HepG2 (cell line): ENCODE data around the gene GLB1L. TPM values are rescaled to one million over a fixed set of nuclear protein-coding genes. Genes with fewer than 3 reads are reported as not detected.

Experiments
- AKAP8 ChIP-seq: sonication (generic); formaldehyde crosslinking; IDR thresholded peaks from 2 replicates; pipeline ENCODE4 v1.5.1; 2020; ENCODE audit warnings: mild to moderate bottlenecking, missing genetic modification reagents
- ATF7-NPFF ChIP-seq: sonication (generic); formaldehyde crosslinking; IDR thresholded peaks from 2 replicates; pipeline ENCODE4 v1.8.1; 2023; ENCODE audit warnings: mild to moderate bottlenecking, low read depth, missing genetic modification reagents, moderate library complexity
- KLF15 ChIP-seq: sonication (generic); formaldehyde crosslinking; IDR thresholded peaks from 2 replicates; pipeline ENCODE4 v1.8.1; 2023; ENCODE audit warnings: borderline replicate concordance, mild to moderate bottlenecking, inconsistent platforms, missing genetic modification reagents, mixed read lengths
- MAFF ChIP-seq: IDR thresholded peaks from 2 replicates; pipeline ENCODE4 v1.6.1; 2011; ENCODE audit warnings: low read depth, low read length, improper control_type of control experiment
- MBNL3 ChIP-seq: fragments of 250-450 bp; sonication (Bioruptor Pico); conservative IDR thresholded peaks from 2 replicates; pipeline ENCODE4 v1.8.0; 2022; ENCODE audit warnings: mild to moderate bottlenecking, inconsistent platforms
- MEIS2 ChIP-seq: sonication (generic); formaldehyde crosslinking; IDR thresholded peaks from 2 replicates; pipeline ENCODE4 v1.9.0; 2021; ENCODE audit warnings: mild to moderate bottlenecking, missing genetic modification reagents
- NFRKB ChIP-seq: fragments of 450-650 bp; IDR thresholded peaks from 2 replicates; pipeline ENCODE4 v1.6.1; 2017
- NRL ChIP-seq: sonication (generic); formaldehyde crosslinking; IDR thresholded peaks from 2 replicates; pipeline ENCODE4 v1.5.0; 2020; ENCODE audit warnings: missing genetic modification reagents, mild to moderate bottlenecking, moderate library complexity, borderline replicate concordance
- SP5 ChIP-seq: IDR thresholded peaks from 2 replicates; pipeline ENCODE4 v1.6.1; 2016; ENCODE audit warnings: low read depth, borderline replicate concordance
- SRSF1 ChIP-seq: fragments of 200-400 bp; formaldehyde crosslinking; optimal IDR thresholded peaks from 2 replicates; pipeline ENCODE3; 2017; ENCODE audit warnings: mild to moderate bottlenecking, low read depth, low read length, moderate library complexity
- ZNF331 ChIP-seq: sonication (generic); formaldehyde crosslinking; IDR thresholded peaks from 2 replicates; pipeline ENCODE4 v1.4.0; 2020; ENCODE audit warnings: missing genetic modification reagents
- ZNF564 ChIP-seq: sonication (generic); formaldehyde crosslinking; IDR thresholded peaks from 2 replicates; pipeline ENCODE4 v1.8.1; 2023; ENCODE audit warnings: mild to moderate bottlenecking, missing genetic modification reagents
- ZNF629 ChIP-seq: sonication (generic); formaldehyde crosslinking; conservative IDR thresholded peaks from 2 replicates; pipeline ENCODE4 v1.5.0; 2020; ENCODE audit warnings: missing genetic modification reagents
- ZNF746 ChIP-seq: sonication (generic); formaldehyde crosslinking; IDR thresholded peaks from 2 replicates; pipeline ENCODE4 v1.8.0; 2022; ENCODE audit warnings: mild to moderate bottlenecking, missing genetic modification reagents
- ZSCAN9 ChIP-seq: IDR thresholded peaks from 2 replicates; pipeline ENCODE4 v1.6.1; 2016; ENCODE audit warnings: borderline replicate concordance
- polyA plus RNA-seq, 8 experiments: library from polyadenylated mRNA; depleted of rRNA in 3 of 8; stranded (reverse) in 7 of 8; unstranded in 1 of 8; fragments of >200 nt; fragmentation: Illumina TruSeq in 4 of 8; extraction: Trizol in 4 of 8; gene quantifications; 2 replicates each; pipeline versions ENCODE4 v1.2.1 to v1.2.3, GENCODE V29; 2011 to 2016; ENCODE audit warnings: low read depth in 4 of 8, missing spikeins in 1 of 8, mixed read lengths in 1 of 8; ENCODE audit not compliant: insufficient read depth in 1 of 8
- total RNA-seq, 5 experiments: library from RNA; depleted of rRNA; stranded (reverse); fragments of >200 nt; fragmentation: Illumina TruSeq; extraction: Trizol; gene quantifications; 2 replicates each; pipeline ENCODE4 v1.2.3, GENCODE V29; 2016; ENCODE audit warnings: low read depth in 1 of 5
- TF ChIP-seq, protein P1 (sequence below): sonication (generic); formaldehyde crosslinking; IDR thresholded peaks from 2 replicates; pipeline ENCODE4 v1.5.0; 2020; ENCODE audit warnings: missing genetic modification reagents
- TF ChIP-seq, protein P2 (sequence below): sonication (generic); formaldehyde crosslinking; IDR thresholded peaks from 2 replicates; pipeline ENCODE4 v1.9.0; 2021; ENCODE audit warnings: mild to moderate bottlenecking, missing genetic modification reagents
- TF ChIP-seq, protein P3 (sequence below): sonication (generic); formaldehyde crosslinking; IDR thresholded peaks from 2 replicates; pipeline ENCODE4 v1.4.0; 2020; ENCODE audit warnings: missing genetic modification reagents
- TF ChIP-seq, protein P4 (sequence below): IDR thresholded peaks from 2 replicates; pipeline ENCODE4 v1.6.1; 2016; ENCODE audit warnings: low read depth, control low read depth
- TF ChIP-seq, protein P5 (sequence below): sonication (generic); formaldehyde crosslinking; IDR thresholded peaks from 2 replicates; pipeline ENCODE4 v1.8.0; 2022; ENCODE audit warnings: missing genetic modification reagents, low read depth, mild to moderate bottlenecking, borderline replicate concordance

GLB1L gene
- total and polyA plus RNA-seq, 2 of the 13 experiments (the other 11 are each of a cell fraction or from before 2014, with no cell fraction given) = 6.8 to 7.3 TPM

DNA sequence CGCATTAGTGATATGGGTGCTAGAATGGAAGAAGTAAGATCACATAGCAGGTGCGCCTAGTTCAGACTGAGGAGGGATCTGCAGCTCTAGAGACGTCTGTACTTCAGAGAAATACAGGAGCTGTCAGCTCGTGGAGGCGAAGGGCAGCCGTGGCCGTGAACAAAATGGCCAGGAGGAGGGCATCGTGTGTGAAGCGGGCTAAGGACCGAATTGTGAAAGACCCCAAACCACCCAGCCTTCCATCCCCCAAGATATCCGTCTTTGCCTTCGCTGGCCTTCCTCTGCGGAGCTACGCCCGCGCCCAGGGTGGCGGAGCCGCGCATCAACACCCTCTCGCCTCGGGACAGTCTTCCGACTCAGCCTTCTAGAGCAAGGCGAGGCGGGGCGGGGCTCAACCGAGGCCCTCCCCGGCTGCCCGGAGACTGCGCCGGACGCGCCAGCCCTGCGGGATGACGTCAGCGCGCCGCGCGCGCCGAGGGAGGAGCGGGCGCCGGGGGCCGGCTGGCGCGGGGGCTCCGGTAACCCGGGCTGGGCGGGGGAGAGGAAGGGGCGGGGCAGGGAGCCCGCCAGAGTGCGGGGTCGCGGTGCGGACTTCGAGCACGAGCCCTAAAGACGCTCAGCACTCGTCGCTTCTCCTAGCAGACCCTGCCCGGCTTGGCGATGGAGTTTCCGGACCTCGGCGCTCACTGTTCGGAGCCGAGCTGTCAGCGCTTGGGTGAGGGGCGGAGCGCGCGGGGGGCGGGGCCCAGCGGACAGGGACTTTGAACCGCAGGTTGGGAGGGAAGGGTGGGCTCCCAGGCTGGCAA, 38.7 kb downstream of the GLB1L start, which contains the start of gene ZFAND2B (continued):
- TF ChIP-seq, protein P1, sequence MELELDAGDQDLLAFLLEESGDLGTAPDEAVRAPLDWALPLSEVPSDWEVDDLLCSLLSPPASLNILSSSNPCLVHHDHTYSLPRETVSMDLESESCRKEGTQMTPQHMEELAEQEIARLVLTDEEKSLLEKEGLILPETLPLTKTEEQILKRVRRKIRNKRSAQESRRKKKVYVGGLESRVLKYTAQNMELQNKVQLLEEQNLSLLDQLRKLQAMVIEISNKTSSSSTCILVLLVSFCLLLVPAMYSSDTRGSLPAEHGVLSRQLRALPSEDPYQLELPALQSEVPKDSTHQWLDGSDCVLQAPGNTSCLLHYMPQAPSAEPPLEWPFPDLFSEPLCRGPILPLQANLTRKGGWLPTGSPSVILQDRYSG (CRISPR knock-in tag) = no peak
- TF ChIP-seq, protein P2, sequence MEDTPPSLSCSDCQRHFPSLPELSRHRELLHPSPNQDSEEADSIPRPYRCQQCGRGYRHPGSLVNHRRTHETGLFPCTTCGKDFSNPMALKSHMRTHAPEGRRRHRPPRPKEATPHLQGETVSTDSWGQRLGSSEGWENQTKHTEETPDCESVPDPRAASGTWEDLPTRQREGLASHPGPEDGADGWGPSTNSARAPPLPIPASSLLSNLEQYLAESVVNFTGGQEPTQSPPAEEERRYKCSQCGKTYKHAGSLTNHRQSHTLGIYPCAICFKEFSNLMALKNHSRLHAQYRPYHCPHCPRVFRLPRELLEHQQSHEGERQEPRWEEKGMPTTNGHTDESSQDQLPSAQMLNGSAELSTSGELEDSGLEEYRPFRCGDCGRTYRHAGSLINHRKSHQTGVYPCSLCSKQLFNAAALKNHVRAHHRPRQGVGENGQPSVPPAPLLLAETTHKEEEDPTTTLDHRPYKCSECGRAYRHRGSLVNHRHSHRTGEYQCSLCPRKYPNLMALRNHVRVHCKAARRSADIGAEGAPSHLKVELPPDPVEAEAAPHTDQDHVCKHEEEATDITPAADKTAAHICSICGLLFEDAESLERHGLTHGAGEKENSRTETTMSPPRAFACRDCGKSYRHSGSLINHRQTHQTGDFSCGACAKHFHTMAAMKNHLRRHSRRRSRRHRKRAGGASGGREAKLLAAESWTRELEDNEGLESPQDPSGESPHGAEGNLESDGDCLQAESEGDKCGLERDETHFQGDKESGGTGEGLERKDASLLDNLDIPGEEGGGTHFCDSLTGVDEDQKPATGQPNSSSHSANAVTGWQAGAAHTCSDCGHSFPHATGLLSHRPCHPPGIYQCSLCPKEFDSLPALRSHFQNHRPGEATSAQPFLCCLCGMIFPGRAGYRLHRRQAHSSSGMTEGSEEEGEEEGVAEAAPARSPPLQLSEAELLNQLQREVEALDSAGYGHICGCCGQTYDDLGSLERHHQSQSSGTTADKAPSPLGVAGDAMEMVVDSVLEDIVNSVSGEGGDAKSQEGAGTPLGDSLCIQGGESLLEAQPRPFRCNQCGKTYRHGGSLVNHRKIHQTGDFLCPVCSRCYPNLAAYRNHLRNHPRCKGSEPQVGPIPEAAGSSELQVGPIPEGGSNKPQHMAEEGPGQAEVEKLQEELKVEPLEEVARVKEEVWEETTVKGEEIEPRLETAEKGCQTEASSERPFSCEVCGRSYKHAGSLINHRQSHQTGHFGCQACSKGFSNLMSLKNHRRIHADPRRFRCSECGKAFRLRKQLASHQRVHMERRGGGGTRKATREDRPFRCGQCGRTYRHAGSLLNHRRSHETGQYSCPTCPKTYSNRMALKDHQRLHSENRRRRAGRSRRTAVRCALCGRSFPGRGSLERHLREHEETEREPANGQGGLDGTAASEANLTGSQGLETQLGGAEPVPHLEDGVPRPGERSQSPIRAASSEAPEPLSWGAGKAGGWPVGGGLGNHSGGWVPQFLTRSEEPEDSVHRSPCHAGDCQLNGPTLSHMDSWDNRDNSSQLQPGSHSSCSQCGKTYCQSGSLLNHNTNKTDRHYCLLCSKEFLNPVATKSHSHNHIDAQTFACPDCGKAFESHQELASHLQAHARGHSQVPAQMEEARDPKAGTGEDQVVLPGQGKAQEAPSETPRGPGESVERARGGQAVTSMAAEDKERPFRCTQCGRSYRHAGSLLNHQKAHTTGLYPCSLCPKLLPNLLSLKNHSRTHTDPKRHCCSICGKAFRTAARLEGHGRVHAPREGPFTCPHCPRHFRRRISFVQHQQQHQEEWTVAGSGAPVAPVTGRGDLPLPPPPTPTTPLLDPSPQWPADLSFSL (CRISPR knock-in tag) = no peak
- TF ChIP-seq AKAP8 (peak; percentile 96), ZSCAN9 (peak; percentile 78; the same call in 1 of the 2 replicates), ZNF746 (CRISPR knock-in tag) (no peak; the same call in 1 of the 2 replicates), MBNL3 (CRISPR knock-in tag) (no peak), ZNF629 (CRISPR knock-in tag) (peak; percentile 11; the same call in 1 of the 2 replicates), ZNF331 (CRISPR knock-in tag) (no peak; the same call in 1 of the 2 replicates), ATF7-NPFF (peak; percentile 96), MAFF (no peak), MEIS2 (CRISPR knock-in tag) (peak; percentile 68; the same call in 1 of the 2 replicates), NFRKB (no peak), KLF15 (CRISPR knock-in tag) (no peak), SRSF1 (peak; percentile 67), ZNF564 (CRISPR knock-in tag) (no peak), NRL (CRISPR knock-in tag) (peak; percentile 94), SP5 (CRISPR knock-in tag) (peak; percentile 88)
- TF ChIP-seq, protein P3, sequence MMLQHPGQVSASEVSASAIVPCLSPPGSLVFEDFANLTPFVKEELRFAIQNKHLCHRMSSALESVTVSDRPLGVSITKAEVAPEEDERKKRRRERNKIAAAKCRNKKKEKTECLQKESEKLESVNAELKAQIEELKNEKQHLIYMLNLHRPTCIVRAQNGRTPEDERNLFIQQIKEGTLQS = peak; percentile 62
- TF ChIP-seq, protein P4, sequence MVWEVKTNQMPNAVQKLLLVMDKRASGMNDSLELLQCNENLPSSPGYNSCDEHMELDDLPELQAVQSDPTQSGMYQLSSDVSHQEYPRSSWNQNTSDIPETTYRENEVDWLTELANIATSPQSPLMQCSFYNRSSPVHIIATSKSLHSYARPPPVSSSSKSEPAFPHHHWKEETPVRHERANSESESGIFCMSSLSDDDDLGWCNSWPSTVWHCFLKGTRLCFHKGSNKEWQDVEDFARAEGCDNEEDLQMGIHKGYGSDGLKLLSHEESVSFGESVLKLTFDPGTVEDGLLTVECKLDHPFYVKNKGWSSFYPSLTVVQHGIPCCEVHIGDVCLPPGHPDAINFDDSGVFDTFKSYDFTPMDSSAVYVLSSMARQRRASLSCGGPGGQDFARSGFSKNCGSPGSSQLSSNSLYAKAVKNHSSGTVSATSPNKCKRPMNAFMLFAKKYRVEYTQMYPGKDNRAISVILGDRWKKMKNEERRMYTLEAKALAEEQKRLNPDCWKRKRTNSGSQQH (CRISPR knock-in tag) = peak; percentile 75; the same call in 1 of the 2 replicates
- TF ChIP-seq, protein P5, sequence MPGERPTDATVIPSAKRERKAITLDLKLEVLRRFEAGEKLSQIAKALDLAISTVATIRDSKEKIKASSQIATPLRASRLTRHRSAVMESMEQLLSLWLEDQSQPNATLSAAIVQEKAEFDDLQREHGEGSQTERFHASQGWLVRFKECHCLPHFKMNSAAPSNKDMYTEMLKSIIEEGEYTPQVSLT = no peak; the same call in 1 of the 2 replicates
